H1 (cell line): ENCODE measurements around the gene IRF7. TPM values are rescaled to one million over a fixed set of nuclear protein-coding genes. Genes with fewer than 3 reads are reported as not detected.

Source experiments
- BRCA1 ChIP-seq: IDR thresholded peaks from 2 replicates; pipeline ENCODE4 v1.6.1; 2012; ENCODE audit warnings: low read depth, low read length, improper control_type of control experiment
- HDAC2 ChIP-seq, 2 experiments: fragments of 300-600 bp in 1 of 2; sonication (generic) in 1 of 2; IDR thresholded peaks; 2 replicates each; pipeline ENCODE4 v1.6.1; 2011 to 2012; ENCODE audit warnings: low read depth in 2 of 2, low read length in 2 of 2, mild to moderate bottlenecking in 2 of 2, moderate library complexity in 2 of 2, borderline replicate concordance in 1 of 2, inconsistent platforms in 1 of 2
- KDM4A ChIP-seq: IDR thresholded peaks from one replicate; pipeline ENCODE4 v1.7.1; 2012; ENCODE audit warnings: low read depth, mild to moderate bottlenecking, moderate library complexity, low read length, inconsistent platforms; ENCODE audit not compliant: severe bottlenecking
- KDM5A ChIP-seq: fragments of 200-600 bp; IDR thresholded peaks from 2 replicates; pipeline ENCODE4 v1.7.1; 2012; ENCODE audit warnings: mild to moderate bottlenecking, low read length, inconsistent platforms, mixed read lengths
- SIRT6 ChIP-seq: IDR thresholded peaks from one replicate; pipeline ENCODE4 v1.7.1; 2012; ENCODE audit warnings: low read length, inconsistent platforms
- TAF1 ChIP-seq: IDR thresholded peaks from 2 replicates; pipeline ENCODE4 v1.6.1; 2011; ENCODE audit warnings: mild to moderate bottlenecking, low read depth, low read length
- YY1 ChIP-seq: IDR thresholded peaks from 2 replicates; pipeline ENCODE4 v1.6.1; 2011; ENCODE audit warnings: low read depth, mild to moderate bottlenecking, low read length
- polyA plus RNA-seq, 7 experiments: library from polyadenylated mRNA; depleted of rRNA in 3 of 7; stranded (reverse) in 5 of 7; unstranded in 2 of 7; fragments of >200 nt in 5 of 7; fragments of 200-250 nt in 2 of 7; gene quantifications; 1 replicate in 5 of 7; 2 replicates in 1 of 7; 4 replicates in 1 of 7; pipeline versions ENCODE4 v1.2.1 to v1.2.3, GENCODE V29; 2011 to 2013; ENCODE audit warnings: missing spikeins in 2 of 7, mixed read lengths in 2 of 7
- total RNA-seq: library from RNA; stranded (reverse); fragmentation: NEBNext Ultra II Directional; extraction: Animal tissue kit (Norgen Biotek cat#: 25700); gene quantifications from 2 replicates; pipeline ENCODE4 v1.2.1, GENCODE V29; 2021
- TF ChIP-seq, protein P1 (sequence below): IDR thresholded peaks from 2 replicates; pipeline ENCODE4 v1.6.1; 2012; ENCODE audit warnings: inconsistent platforms

The IRF7 gene
- total and polyA plus RNA-seq, 2 of the 8 experiments (the other 6 are each of a cell fraction or from before 2014, with no cell fraction given), result 9.1 to 9.6 TPM

DNA sequence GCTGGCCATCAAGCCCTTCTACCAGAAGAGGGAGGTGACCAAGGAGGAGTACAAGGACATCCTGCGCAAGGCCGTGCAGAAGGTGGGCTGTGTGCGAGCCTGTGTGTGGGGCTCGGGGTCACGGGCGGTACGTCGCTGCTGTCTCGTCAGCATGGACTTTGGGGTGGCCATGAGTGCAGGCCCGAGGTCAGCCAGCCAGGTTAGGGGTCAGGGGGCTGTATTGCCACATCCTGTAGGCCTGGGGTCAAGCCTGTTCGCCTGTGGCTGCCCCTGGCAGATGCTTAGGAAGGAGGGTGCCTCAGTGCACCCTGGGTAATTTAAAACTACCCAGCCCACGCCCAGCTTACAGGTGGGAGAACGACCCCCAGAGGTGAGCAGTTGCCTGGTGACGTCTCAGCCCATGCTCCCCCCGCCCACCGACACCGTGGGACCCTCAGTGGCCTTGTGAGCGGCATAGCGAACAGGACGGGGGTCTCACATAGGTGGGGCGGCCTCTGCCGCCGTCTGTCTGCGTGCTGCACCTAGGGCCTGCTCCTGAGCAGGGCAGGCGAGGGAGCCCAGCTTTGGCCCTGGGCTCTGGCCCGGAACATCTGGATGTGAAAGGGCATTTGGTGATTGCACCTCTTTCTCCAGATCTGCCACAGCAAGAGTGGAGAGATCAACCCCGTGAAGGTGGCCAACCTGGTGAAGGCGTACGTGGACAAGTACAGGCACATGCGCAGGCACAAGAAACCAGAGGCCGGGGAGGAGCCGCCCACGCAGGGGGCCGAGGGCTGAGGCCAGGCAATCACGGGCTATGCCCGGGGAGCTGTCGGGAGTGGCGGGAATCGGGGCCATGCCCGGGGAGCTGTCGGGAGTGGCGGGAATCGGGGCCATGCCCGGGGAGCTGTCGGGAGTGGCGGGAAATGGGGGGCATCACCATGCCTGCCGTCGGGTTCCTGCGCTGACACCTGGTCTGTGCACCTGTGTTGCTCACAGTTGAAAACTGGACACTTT, 4.5 kb downstream of the IRF7 start (continued):
- TF ChIP-seq TAF1 (no peak), SIRT6 (no peak), KDM4A (no peak), HDAC2 (IDR thresholded peaks at IDR 0.05; ENCODE audit: borderline replicate concordance in 1 of 2, low read depth in 2 of 2, low read length in 2 of 2) (no peak), BRCA1 (no peak), KDM5A (no peak), YY1 (no peak)
- TF ChIP-seq, protein P1, sequence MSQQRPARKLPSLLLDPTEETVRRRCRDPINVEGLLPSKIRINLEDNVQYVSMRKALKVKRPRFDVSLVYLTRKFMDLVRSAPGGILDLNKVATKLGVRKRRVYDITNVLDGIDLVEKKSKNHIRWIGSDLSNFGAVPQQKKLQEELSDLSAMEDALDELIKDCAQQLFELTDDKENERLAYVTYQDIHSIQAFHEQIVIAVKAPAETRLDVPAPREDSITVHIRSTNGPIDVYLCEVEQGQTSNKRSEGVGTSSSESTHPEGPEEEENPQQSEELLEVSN, result no peak
